ENCODE data around the gene TMEM91. TPM values are rescaled to one million over a fixed set of nuclear protein-coding genes. Genes with fewer than 3 reads are reported as not detected.
A peak's percentile ranks its signal among the peaks of the same experiment; 100 is the strongest.

The TMEM91 gene
- total RNA-seq, 2 experiments from 2014 or later: 5.6 to 5.7 TPM

GRCh38 chr19:41430922-41431321 lies 54.6 kb downstream of the TMEM91 start:
- Mint-ChIP-seq H3K4me1 (ENCODE audit: low read depth) (peaks cover 22% of the 10 kb centered on the region), H3K27ac (no peak overlapping the region), H3K27me3 (ENCODE audit: low read depth) (no peaks in the 10 kb centered on the region), H3K9me3 (no peaks in the 10 kb centered on the region), H3K4me3 (no peak overlapping the region), H3K36me3 (ENCODE audit: low read depth) (peaks cover 8% of the 10 kb centered on the region)
- DNase-seq: no peak
- intact Hi-C loops (cut with micrococcal nuclease): no loop called here
- CTCF ChIA-PET: interaction anchor here (1.1 to 1.5 kb wide), 4 partner anchors 19 to 227 kb away, joined by 3 to 4 read pairs (median 4); no protein-coding TSS in a partner anchor

GRCh38 chr19:41431426-41432386 lies 55.4 kb downstream of the TMEM91 start:
- Mint-ChIP-seq H3K4me1 (ENCODE audit: low read depth) (peaks cover 24% of the 10 kb centered on the region), H3K36me3 (ENCODE audit: low read depth) (peaks cover 8% of the 10 kb centered on the region), H3K4me3 (no peak overlapping the region), H3K27ac (no peak overlapping the region), H3K9me3 (no peaks in the 10 kb centered on the region), H3K27me3 (ENCODE audit: low read depth) (no peaks in the 10 kb centered on the region)
- intact Hi-C loops (cut with micrococcal nuclease): no loop called here
- CTCF ChIA-PET: interaction anchor here (0.6 to 1.5 kb wide), 5 partner anchors 18 to 268 kb away, joined by 3 to 7 read pairs (median 4); no protein-coding TSS in a partner anchor
- no peak for DNase-seq

DNA sequence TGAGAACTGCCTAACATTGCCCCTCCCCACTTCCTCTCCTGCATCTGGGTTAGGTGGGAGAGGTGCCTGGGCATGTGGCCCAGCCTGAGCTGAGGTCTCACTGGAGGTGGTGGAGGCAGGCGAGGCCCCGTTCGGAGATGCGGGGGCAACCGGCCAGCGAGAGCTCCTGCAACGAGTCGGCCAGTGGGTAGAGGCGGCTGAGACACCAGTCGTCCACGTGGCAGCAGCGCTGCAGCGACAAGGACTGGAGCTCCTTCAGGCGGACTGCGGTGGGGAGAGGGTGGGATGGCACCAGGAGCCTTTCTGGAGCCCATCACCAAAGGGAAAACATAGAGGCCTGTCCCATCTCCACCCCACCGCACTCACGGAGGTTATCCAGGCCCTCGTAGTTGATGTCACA lies 56.8 kb downstream of the TMEM91 start:
- intact Hi-C loops (cut with micrococcal nuclease): no loop called here
- Mint-ChIP-seq H3K9me3 (no peaks in the 10 kb centered on the region), H3K27me3 (ENCODE audit: low read depth) (no peaks in the 10 kb centered on the region), H3K4me1 (ENCODE audit: low read depth) (peaks cover 10% of the 10 kb centered on the region), H3K4me3 (no peak overlapping the region), H3K36me3 (ENCODE audit: low read depth) (peaks cover 11% of the 10 kb centered on the region), H3K27ac (peak overlapping the region; percentile 53)
- DNase-seq: no peak
- CTCF ChIA-PET: interaction anchor here (0.6 kb wide), 1 partner anchor 904 kb away, joined by 3 read pairs; no protein-coding TSS in a partner anchor

Other genes starting within 250 kb of the TMEM91 start
- 1 to 10 TPM in 1 of 2 experiments, under 1 TPM in 1; 0.79 to 1.9 TPM for gene CYP2S1, start 183.3 kb upstream of the TMEM91 start, total RNA-seq
- gene AXL, start 157.3 kb upstream of the TMEM91 start, total RNA-seq: under 1 TPM in 1 of 2 experiments, not detected in 1; 0.10 TPM
- 100 to 1,000 TPM; 298 to 301 TPM for gene HNRNPUL1, start 112.2 kb upstream of the TMEM91 start, total RNA-seq
- 10 to 100 TPM; 14.9 to 15.8 TPM for gene CCDC97, start 66.4 kb upstream of the TMEM91 start, total RNA-seq
- gene TGFB1, start 22.6 kb upstream of the TMEM91 start, total RNA-seq: 10 to 100 TPM; 94.4 to 95.6 TPM
- 1 to 10 TPM; 3.5 to 4.1 TPM for gene B9D2, start 12.4 kb upstream of the TMEM91 start, total RNA-seq
- 10 to 100 TPM; 47.5 to 51.7 TPM for gene EXOSC5, start 20.8 kb downstream of the TMEM91 start, total RNA-seq
- gene BCKDHA, start 21.3 kb downstream of the TMEM91 start, total RNA-seq: 10 to 100 TPM; 18.2 to 21.7 TPM
- gene B3GNT8, start 50.8 kb downstream of the TMEM91 start, total RNA-seq: under 1 TPM in 1 of 2 experiments, not detected in 1; 0.29 TPM
- 10 to 100 TPM; 51.5 to 53.8 TPM for gene DMAC2, start 63.4 kb downstream of the TMEM91 start, total RNA-seq
- not detected for gene ERICH4, start 66.6 kb downstream of the TMEM91 start, total RNA-seq
- 10 to 100 TPM; 32.2 to 33.6 TPM for gene CEACAM21, start 199.6 kb downstream of the TMEM91 start, total RNA-seq